ENCODE data around the gene SLC22A23.

GRCh38 chr6:3340894-3341293 is 116.0 kb downstream of the SLC22A23 start:
- TF ChIP-seq POLR2A (IDR thresholded peaks at IDR 0.05): no peak
- no peak for TF ChIP-seq CTCF (IDR thresholded peaks at IDR 0.05)
